GM18909 (cell line): ENCODE results near the gene TSNAXIP1.
A peak's percentile ranks its signal among the peaks of the same experiment; 100 is the strongest.

Source experiments
- ATAC-seq: cut with Tn5 transposase; IDR thresholded peaks from one replicate; pipeline ENCODE4 v1.9.1; 2021; ENCODE audit warnings: mild to moderate bottlenecking; ENCODE audit not compliant: unreplicated experiment, poor library complexity

TSNAXIP1 gene

DNA sequence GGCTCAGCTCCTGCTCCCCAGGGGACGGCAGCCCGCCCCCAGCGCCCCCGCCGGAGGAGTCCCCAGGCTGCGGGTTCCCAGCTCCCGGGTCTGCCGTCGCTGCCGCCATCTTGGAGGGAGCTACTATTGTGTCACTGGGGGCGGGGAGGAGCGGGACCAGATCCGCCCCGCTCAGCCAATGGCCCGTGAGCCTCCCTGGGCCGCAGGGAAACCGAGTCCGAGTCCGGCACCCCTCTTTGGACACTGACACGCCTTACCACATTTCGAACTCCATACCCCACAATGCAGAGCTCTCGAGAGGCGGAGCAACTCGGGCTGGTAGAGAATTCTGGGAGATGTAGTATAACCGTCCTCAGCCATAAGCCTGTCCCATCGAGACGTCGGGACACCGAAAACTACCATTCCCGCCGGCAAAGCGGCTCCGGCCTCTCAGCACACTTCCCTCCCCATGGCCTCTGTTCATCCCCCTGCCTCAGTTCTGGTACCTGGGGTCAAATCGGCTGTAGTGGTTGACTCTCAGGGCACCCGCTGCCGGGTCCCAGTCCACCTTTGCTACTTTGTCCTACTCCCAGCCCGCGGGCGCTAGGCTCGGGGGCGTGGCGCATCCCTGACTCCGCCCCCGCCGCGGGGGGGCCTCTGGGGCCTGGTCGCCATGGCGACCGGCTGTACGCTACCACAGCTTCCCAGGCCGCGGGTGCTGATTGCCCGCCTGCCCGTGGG lies at the start of gene TSNAXIP1, which contains the start of gene RANBP10:
TSNAXIP1 (plus strand) TSS at position 462 of the 720 bp plus-strand sequence. CDS start 261 bp downstream, outside the sequence.
RANBP10 (minus strand) TSS at position 133 of the 720 bp plus-strand sequence; CDS start at position 109, 24 bp downstream.
- ATAC-seq: peak; percentile 92

GRCh38 chr16:67758006-67758405 lies 48.7 kb upstream of the TSNAXIP1 start:
- no peak for ATAC-seq

GRCh38 chr16:67758966-67759365 lies 47.7 kb upstream of the TSNAXIP1 start:
- no peak for ATAC-seq

DNA sequence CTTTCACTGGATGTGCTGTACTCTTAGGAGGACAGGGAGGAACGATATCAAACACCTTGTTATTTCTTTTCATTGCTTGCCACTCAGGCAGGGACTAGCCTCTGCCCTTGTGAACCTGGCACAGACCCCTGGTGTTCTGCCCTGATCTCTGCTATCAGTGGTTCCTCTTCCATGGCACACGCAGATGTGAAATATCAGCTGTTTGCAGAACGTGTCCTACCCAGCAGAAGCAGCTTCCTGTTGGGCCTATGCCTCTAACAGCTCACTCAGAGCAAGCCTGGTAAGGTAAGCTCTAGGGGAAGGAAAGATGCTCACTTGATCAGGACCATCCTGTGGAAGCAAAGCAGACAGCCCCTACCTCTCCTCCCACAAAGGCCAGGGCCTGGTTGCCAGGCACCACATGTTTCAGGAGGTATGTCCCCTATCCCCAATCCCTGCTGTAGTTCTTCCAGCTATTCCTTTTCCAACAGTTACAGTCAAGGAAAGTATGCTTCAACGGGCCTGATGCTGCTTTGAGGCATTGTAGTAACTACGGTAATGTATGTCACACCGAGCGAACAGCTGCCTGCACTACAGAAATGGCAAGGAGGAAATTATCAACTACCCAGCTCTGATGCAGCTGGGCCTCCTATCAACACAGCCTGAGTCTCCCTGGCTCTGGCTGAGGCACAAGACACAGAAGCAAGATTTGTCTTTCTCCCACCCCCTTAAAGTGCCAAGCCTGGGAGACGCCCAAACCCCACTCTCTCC lies 46.3 kb upstream of the TSNAXIP1 start:
- ATAC-seq: no peak

- no peak for ATAC-seq
These were observed 45.8 kb upstream of the TSNAXIP1 start for GRCh38 chr16:67760956-67761230.

- no peak for ATAC-seq
These were observed 44.8 kb upstream of the TSNAXIP1 start for GRCh38 chr16:67761924-67762323.

DNA sequence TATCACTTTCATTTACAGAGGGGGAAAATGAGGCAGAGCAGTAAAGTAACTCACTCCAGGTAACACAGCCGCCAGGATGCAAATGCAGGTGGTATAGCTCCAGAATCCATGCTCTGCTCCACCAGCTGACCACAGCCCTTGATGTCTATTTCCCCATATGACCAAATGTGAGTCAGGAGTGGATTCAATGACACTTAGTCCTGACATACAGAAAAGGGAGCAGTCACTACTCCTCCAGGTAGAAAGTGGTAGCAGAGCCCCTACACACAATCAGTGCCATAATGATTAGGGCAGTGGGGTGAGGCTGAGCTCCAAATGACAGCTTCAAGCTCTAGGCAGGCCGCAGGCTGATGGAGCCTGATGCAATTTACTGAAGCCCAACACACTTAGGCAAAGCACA lies 44.3 kb upstream of the TSNAXIP1 start:
- ATAC-seq: no peak

DNA sequence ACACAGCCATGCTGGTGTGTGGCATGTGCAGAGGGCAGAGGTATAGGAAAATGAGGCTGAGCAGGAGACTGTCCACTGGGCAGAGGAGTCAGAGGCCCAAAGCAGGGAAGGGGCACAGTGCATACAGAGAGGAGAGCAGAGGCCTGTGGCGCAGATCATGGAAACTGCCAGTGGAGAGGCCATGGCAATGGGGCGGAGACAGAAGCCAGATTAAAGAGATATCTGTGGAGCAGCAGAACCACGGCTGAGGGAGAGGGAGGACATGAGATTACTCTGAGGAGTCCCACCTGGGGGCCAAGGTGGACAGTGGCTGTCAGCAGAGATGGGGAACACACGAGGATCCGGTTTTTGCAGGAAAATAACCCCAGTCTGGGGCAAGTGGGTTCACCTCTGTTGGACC lies 43.6 kb upstream of the TSNAXIP1 start:
- ATAC-seq: no peak

GRCh38 chr16:67764158-67764667 lies 42.5 kb upstream of the TSNAXIP1 start:
- ATAC-seq: no peak

DNA sequence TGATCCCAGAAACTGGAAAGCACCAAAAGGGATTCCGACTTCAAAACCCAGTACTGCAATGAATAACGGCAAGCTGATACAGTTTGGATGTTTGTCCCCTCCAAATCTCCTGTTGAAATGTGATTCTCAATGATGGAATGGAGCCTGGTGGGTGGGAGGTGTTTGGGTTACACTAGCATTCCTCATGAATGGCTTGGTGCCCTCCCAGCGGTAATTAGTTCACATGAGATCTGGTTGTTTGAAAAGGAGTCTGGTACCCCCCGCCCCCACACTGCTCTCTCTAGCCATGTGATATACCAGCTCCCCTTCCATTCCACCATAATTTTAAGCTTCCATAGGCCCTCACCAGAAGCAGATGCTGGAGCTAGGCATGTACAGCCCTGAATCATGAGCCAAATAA lies 40.4 kb upstream of the TSNAXIP1 start:
- ATAC-seq: no peak

GRCh38 chr16:67767953-67768352 lies 38.7 kb upstream of the TSNAXIP1 start:
- ATAC-seq: no peak

GRCh38 chr16:67770346-67770991 lies 36.2 kb upstream of the TSNAXIP1 start:
- no peak for ATAC-seq

- ATAC-seq: no peak
These were observed 33.6 kb upstream of the TSNAXIP1 start for GRCh38 chr16:67773099-67773498.

DNA sequence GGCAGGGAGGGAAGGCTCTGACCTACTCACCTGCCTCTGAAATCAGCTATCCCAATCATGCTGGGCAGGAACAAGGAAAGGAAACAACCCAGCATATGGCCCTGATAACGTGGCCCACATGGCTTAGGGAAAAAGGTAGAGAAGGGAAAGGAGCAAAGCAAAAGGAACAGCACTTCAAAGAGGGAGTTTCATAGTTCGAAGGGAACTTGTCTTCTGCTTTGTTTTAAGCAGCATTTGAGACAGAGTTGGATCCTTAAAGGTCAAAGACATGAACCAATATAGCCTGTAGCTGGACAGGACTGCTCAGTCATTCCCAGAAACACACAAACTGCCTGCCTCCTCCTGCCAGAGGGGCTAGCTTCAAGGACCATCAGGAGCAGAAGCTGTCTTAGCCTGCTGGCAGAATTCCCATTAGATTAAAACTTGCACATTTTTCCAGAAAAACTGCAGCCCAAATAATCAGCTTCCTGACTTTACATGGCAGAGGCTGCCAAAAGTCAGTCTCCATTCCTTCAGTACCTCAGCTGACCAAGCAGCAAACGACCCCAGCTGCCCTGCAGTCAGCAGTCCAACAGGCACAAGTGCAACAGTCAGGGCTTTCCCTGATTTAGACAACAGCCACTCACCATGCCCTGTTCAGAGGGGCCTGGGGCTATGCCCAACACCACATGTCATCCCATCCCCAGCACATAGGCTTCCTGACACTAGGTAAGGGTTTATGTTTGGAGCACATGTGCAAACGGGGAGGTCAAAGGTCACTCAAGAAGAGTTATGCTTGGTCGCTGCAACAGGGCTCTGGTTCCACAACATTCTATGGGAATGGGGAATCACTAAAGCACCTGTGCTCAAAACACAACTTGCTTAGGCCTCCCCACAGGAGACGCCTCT lies 32.9 kb upstream of the TSNAXIP1 start:
- no peak for ATAC-seq

DNA sequence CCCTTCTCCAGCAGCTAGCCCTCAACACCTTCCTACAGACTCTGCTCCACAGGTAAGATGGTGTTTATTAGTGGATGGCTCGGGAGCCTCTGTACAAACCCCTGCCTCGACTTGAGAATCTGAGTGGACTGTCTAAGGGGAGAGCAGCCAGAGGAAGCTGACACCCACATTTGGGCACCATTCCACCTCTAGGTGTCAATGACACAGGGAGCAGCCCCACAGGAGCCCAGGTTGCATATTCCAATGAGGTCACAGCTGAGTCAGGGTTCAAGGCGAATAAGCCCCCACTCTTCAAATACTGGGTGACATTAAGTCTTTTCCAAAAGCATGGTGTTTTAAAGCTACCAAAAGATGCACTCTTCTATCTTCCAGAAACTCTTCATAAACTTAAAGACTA lies 32.2 kb upstream of the TSNAXIP1 start:
- no peak for ATAC-seq

DNA sequence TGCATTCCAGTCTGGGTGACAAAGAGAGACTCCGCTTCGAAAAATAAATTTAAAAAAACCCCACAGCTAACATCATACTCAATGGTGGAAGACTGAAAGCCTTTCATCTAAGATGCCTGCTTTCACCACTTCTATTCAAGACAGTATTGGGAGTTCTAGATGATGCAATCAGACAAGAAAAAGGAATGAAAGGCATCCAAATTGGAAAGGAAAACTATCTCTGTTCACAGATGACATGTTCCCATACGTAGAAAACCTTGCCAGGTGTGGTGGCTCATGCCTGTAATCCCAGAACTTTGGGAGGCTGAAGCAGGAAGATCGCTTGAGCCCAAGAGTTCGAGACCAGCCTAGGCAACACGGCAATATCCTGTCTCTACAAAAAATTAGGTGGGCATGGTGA lies 31.4 kb upstream of the TSNAXIP1 start:
- no peak for ATAC-seq

DNA sequence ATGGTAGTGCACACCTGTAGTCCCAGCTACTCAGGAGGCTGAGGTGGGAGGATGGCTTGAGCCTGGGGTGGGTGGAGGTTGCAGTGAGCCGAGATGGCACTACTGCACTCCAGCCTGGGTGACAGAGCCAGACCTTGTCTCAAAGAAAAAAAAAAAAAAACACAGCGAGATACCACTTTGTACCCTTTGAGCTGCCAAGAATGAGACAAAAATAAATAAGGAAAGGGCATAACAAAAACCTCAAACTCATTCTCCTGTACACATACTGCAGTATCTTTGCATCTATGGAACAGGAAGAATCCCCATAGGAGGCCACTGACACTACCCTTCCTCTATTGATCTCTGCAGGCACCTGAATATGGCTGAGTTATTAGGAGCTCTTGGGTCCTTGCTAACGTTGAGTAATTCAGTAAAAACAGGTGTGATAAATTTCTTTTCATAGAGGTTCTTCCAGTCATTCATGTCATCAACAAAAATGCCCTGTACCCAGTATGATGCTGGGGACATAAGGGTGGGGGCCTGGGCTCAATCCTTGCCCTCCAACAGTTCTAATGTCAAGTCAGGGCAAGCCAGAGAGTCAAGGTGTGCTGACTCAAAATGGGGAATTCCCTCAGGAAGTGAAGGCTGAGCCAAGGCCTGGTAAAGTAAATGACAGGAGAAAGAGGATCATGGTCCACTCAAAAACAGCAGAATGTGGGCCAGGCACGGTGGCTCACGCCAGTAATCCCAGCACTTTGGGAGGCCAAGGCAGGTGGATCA lies 27.3 kb upstream of the TSNAXIP1 start:
- no peak for ATAC-seq

- no peak for ATAC-seq
These were observed 25.7 kb upstream of the TSNAXIP1 start for GRCh38 chr16:67780847-67781564.

DNA sequence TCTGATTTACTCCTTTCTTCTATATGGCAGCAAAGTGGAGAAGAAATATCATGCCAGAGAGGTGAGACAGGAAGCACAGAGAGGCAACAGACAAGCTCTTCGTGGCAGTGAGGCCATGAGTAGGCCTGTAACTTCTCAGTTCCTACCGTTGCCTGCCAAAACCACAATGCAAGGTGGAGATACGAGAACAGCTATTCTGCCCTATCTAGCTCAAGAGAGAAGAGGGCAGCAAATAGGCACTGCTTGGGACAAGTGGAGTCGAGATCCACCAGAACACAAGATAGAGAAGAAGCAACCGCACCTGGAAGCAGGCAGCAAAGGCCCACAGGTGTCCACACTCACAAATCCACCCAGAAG lies 25.1 kb upstream of the TSNAXIP1 start:
- peak; percentile 65 for ATAC-seq
